ENCODE measurements around the gene STMN1.

STMN1 gene

DNA sequence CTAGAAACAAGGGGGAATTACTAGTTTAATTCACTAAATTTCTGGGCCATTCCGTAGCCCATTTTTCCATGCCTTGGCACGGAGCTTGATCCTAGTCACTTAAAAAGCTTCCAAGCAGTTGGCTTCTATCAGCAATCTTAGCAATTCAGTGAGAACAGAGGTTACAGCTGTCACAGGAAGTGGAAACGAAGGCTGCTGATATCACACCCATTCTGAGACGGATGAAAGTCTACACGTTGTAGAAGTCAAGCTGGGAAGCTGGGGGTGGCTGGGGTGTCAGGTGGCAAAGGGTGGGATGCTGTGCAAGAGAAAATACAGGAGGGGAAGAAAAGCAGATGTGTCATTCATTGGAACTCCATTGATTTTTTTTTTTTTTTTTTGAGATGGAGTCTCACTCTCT, 11.8 kb upstream of the STMN1 start:
- TF ChIP-seq, protein P1, sequence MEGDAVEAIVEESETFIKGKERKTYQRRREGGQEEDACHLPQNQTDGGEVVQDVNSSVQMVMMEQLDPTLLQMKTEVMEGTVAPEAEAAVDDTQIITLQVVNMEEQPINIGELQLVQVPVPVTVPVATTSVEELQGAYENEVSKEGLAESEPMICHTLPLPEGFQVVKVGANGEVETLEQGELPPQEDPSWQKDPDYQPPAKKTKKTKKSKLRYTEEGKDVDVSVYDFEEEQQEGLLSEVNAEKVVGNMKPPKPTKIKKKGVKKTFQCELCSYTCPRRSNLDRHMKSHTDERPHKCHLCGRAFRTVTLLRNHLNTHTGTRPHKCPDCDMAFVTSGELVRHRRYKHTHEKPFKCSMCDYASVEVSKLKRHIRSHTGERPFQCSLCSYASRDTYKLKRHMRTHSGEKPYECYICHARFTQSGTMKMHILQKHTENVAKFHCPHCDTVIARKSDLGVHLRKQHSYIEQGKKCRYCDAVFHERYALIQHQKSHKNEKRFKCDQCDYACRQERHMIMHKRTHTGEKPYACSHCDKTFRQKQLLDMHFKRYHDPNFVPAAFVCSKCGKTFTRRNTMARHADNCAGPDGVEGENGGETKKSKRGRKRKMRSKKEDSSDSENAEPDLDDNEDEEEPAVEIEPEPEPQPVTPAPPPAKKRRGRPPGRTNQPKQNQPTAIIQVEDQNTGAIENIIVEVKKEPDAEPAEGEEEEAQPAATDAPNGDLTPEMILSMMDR (conservative IDR thresholded peaks at IDR 0.05; ENCODE audit: low read depth, low read length): no peak
- DNase-seq (ENCODE audit: low read depth): peak; percentile 35
- no peak overlapping the region for H3K4me3 ChIP-seq (ENCODE audit: low read depth, low read length)

DNA sequence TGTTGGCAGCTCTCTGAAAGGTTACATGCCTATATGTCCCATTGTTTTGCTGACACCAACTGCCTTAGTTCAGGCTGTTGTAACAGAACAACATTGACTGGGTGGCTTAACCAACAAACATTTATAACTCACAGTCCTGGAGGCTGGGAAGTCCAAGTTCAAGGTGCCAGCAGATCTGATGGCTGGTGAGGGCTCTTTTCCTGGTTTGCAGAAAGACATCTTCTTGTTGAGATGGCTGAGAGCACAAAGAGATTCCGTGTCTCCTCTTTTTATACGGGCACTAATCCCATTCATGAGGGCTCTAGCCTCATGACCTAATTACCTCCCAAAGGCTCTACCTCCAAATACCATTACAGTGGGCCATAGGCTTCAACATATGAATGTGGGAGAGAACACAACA, 10.2 kb upstream of the STMN1 start:
- H3K4me3 ChIP-seq (ENCODE audit: low read depth, low read length): no peak overlapping the region
- TF ChIP-seq, protein P1 (conservative IDR thresholded peaks at IDR 0.05; ENCODE audit: low read depth, low read length): no peak
- DNase-seq (ENCODE audit: low read depth): no peak

DNA sequence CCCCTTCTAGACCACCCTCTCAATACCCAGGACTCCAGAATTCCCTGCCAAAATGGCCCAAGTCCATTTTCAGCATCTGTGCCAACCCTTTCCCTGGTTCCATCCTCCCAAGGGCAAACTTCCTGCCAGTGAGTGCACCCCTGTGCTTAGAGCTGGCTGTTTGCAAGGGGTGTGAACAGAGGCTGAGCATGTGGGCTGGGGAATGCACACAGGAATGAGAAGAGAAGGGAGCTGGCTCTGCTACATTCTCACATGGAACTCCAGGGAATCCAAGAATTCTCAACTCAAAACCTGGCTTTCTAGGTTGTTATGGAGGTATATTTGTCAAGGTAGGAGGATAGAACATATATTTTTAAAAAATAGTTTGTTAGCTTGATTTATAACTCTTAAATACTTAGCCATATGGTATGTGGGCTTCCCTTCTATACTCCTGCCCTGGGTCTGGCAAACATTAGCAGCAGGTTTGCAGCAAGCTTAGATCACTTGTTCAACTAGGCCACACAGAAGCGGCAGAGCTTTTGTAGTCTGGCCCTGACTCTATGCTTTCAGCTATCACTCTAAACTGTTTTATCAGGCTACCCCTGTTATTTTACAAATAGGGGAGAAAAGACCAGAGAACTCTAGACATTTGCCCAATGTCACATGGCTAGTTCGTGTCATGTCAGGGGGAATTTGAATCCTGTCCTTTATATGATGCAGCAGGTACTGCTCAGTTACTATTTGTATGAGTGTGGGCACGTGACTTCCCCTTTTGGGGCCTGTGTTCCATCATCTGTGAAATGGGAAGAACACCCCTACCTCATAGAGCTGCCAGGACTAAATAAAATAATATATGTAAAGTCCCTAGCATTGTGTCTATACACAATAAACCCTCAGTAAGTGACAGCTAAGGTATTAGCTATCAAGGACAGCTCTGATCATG, 8.1 kb upstream of the STMN1 start:
- TF ChIP-seq, protein P1 (conservative IDR thresholded peaks at IDR 0.05; ENCODE audit: low read depth, low read length): no peak
- H3K4me3 ChIP-seq (ENCODE audit: low read depth, low read length): no peak overlapping the region
- DNase-seq (ENCODE audit: low read depth): peak; percentile 41

DNA sequence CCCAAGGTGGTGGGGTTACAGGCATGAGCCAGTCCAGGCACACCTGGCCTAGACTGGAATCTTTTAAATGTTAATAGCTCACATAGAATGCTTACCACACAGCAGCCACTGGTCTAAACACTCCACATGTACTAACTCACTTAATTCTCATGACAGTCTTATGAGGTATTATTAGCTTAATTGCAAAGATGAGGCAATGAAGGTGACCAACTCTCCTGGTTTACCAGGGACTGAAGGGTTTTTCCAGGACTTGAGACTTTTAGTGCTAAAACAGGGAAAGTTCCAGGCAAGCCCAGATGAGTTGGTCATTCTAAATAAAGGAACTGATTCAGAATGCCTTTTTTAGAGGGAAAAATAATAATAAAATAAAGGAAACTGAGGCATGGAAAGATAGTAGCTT, 7.0 kb upstream of the STMN1 start:
- DNase-seq (ENCODE audit: low read depth): no peak
- TF ChIP-seq, protein P1 (conservative IDR thresholded peaks at IDR 0.05; ENCODE audit: low read depth, low read length): no peak
- no peak overlapping the region for H3K4me3 ChIP-seq (ENCODE audit: low read depth, low read length)

DNA sequence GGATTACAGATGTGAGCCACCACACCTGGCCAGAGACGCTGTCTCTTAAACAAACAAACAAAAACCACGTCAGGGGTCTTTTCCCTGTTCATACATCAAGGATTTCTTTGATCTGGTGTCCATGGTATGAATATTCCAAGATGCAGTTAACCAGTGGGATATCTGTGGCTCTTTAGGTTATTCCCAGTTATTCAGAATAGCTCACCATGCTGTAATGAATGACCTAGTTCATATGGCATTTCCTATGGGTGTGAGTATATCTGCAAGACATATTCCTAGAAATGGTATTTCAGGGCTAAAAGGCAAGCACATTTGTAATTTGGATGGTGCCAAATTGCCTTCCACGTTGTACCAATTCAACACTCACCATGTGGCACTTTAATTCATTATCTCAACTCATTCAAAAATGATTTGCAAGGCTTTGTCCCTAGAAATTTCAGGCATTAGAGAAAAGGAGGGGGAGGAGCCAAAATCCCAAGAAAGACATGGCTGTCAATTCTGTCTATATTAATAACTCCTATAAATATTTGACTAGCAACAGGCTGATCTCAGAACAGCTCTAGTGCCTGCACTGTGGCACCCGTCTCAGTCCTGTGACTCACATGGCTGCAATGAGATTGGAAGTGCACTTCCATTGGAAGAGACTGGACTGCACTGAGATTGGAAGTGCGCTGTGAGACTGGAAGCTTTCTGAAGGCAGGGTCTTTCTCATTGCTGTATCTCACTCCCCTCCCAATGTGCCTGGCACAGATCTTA, 6.0 kb upstream of the STMN1 start:
- TF ChIP-seq, protein P1 (conservative IDR thresholded peaks at IDR 0.05; ENCODE audit: low read depth, low read length): no peak
- H3K4me3 ChIP-seq (ENCODE audit: low read depth, low read length): no peak overlapping the region
- peak; percentile 77 for DNase-seq (ENCODE audit: low read depth)

DNA sequence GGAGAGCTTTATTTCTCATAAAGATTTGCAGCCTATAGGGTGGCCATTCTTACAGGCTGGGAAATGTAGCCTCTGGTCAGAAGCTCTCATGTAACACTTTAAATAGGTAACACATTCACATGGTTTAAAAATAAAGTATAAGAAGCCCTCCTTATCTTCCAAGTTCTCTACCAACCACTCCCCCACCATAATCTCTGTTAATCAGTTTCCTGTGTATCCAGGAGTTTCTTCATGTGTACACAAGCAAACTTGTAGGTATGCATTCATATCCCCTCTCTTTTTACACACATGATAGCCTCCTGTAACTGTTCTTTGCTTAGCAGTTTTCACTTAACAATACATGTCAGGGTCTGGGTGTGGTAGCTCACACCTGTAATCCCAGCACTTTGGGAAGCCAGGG, 4.9 kb upstream of the STMN1 start:
- no peak overlapping the region for H3K4me3 ChIP-seq (ENCODE audit: low read depth, low read length)
- no peak for DNase-seq (ENCODE audit: low read depth)
- TF ChIP-seq, protein P1 (conservative IDR thresholded peaks at IDR 0.05; ENCODE audit: low read depth, low read length): no peak

Data from choroid plexus epithelial cell (primary cell).